Measurements from ENCODE around the gene KCTD16.

The KCTD16 gene

DNA sequence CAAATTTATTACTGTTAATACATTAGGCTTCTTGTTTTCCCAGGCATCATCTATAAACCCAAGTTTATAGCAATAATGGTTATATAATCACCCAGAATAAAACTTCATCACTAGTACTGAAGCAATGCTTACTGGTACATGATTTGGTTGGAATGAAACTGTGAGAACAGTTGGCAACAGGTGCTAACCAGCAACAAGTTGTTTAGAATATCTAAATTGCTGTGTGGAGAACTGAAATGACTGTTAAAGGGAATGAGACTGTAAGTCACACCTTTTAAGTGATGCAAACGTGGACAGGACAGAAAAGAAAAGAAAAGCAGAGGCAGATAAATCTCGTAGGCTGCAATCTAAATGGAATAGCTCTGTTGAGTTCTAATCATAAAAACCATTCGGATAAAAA, 2.7 kb upstream of the KCTD16 start:
- FAIRE-seq = no peak

- FAIRE-seq = no peak
Observed at GRCh38 chr5:144169904-144170275, 783 bp upstream of the KCTD16 start.

GRCh38 chr5:144173766-144174165, 3.1 kb downstream of the KCTD16 start:
- FAIRE-seq = no peak

GRCh38 chr5:144177548-144177947, 6.9 kb downstream of the KCTD16 start:
- no peak for FAIRE-seq

- no peak for FAIRE-seq
Observed at GRCh38 chr5:144179226-144179625, 8.6 kb downstream of the KCTD16 start.

DNA sequence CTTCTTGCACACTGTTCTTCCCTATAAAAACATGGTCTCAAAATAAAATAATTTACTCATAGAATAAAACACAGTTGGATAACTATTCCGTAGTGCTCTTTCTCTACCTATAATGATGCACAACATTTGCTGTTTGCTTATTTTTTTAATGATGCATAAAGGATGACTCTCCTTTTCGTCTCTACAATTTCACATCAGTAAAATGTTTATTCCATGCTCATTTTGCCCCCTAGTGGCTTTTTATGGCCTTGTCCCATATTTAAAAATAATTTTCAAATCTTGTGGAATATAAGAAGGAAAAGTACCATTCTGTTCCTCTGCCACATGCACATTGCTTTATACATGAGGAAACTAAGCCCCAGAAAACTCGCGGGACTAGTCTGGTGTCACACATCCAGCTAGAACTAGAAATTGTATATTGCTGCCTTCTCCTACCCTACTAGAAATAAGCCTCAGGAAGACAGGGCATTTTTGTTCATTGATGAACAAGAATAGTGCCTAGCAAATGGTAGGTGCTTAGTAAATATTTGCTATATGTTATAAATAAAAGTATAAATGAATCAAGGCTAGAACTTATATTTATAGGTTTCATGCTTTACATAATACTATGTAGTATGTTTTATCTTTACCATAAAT, 12.7 kb downstream of the KCTD16 start:
- peak; percentile 68 for FAIRE-seq

- no peak for FAIRE-seq
Observed at GRCh38 chr5:144187699-144188294, 17.1 kb downstream of the KCTD16 start.

GRCh38 chr5:144189800-144190429, 19.2 kb downstream of the KCTD16 start:
- FAIRE-seq = no peak

DNA sequence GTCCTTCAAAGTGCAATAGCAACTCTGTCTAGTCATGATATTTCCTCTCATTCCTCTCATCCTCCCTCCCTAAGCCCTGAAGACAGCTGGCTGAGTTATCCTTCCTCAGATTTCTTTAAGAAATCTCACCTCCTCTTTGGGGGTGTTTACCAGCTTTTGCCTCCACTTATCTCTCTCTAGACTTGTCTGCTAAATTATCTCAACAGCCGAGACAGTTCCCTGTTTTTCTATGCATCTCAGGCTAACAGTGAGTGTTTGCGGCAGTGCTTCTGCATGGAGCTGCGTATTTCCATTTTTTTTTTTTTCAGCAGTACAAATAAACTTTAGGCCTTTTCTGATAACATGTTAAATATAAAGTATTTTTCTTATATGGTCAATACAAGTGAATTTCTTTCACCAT, 20.9 kb downstream of the KCTD16 start:
- FAIRE-seq = no peak

GRCh38 chr5:144191998-144192397, 21.3 kb downstream of the KCTD16 start:
- FAIRE-seq = no peak

- no peak for FAIRE-seq
Observed at GRCh38 chr5:144192661-144193060, 22.0 kb downstream of the KCTD16 start.

- no peak for FAIRE-seq
Observed at GRCh38 chr5:144194144-144194543, 23.5 kb downstream of the KCTD16 start.

DNA sequence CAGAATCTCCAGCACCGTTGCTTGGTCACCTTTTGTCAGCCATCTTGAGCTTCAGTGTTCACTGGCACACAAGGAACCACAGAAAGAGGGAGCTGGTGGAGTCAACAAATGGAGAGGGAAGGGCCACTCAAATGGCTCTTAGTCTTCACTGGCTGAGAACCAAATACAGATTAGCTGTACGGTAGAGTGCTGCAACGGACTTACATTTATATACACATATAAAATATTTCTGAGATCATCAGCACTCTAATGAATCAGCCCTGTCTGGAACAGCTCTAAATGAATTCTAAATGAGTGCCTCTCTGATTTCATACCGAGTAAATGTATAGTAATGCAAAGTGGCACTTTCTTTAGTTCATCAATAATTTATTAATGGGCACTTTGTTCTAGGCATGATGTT, 24.8 kb downstream of the KCTD16 start:
- no peak for FAIRE-seq

- no peak for FAIRE-seq
Observed at GRCh38 chr5:144196612-144197011, 25.9 kb downstream of the KCTD16 start.

- FAIRE-seq = no peak
Observed at GRCh38 chr5:144198386-144198785, 27.7 kb downstream of the KCTD16 start.

DNA sequence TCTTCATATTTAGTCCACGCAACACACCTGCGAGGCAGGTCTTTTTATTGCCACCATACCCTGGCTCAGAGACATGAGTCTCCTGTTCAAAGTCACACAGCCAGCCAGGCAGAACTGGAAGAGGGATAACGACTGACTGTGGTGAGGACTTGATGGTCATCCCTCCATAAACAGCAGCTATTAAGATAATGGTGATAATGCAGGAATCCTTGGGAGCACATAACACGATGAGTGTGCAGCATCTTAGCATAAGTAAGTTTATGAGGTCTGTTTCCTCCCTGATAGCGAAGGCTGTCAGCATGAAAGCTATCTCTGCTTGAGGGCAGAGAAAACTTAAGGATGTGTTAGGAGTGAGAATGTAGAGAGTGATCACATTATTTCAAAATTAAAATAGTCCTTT, 30.9 kb downstream of the KCTD16 start:
- no peak for FAIRE-seq

DNA sequence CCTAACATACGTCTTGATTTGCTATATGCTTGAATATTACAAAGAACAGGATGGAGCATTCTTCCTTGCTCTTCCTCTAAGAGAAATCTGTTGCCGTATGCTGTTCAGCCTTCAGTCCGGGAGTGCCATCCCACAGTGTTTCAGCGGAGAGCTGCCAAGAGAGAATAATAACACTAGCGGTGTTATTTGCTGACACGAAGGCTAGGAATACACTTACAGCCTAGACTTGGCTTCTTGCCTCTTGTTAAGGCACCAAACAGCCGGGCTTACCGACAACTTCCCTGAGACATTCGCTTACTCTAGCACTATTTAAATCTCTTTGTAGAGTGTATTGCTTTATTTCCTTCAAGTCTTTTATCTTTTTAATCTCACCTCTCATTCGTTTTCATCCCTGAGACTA, 31.4 kb downstream of the KCTD16 start:
- FAIRE-seq = no peak

DNA sequence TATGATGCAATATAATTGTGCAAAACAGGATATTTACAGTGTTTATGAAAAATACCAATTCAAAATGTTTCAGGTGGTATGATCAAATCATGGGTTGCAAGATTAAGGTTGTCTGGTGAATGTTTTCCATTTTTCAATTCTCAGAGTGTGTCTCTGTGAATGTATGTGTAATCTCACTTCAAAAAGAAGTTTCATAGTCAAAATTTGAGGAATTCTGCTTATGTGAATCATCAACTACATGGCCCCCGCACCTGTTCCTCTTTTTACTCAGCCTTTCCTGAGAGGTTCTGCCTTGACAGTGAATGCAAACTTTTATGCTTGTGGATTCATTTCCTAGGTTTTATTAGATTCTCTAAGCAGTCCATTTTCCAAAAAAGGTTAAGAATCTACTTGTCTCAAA, 32.1 kb downstream of the KCTD16 start:
- no peak for FAIRE-seq

- peak; percentile 91 for FAIRE-seq
Observed at GRCh38 chr5:144203750-144204596, 33.3 kb downstream of the KCTD16 start.

GRCh38 chr5:144205141-144205551, 34.5 kb downstream of the KCTD16 start:
- FAIRE-seq = no peak

DNA sequence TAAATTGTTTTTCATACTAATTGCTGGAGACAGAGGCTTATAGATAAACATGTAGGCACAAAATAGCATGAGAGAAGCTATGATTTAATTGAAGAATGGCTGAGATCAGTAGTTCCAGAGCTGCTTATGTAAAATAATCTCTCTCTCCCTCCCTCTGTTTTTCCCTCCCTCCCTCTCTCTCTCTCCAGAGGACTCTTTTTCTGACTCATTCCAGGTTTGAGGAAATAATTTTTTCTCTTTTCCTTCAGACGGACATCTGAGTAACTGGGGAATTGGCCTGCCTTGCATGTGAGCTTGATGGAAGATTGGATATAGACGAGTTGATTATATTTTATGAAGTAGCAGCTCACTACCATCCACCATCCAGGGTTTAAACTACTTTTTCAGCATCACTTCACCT, 35.5 kb downstream of the KCTD16 start:
- FAIRE-seq = no peak

DNA sequence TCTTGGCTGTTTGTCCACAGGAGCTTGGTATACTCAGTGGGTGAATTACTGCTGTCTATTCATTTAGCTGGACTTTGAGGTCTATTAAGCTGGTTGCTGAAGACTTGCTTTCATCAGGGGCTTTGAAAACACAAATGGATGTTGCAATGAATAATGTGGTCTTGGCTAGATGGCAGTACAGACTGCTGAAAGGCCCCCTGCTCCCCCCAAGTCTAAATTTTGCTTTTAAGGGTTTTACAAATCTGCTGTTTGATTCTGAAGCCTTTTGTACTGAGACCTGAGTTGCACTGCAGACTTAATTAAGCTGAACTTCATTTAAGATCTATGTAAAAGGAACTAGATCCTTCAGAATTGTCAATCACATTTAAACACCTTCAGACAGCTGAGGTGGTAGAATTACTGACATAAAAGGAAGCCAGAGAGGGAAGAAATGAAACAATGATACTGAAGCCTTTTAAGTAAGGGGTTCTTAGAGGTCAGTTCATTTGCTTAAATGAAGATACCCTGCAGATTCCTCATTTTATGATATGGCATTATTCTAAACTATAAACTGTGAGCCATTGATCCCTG, 37.3 kb downstream of the KCTD16 start:
- FAIRE-seq = no peak

DNA sequence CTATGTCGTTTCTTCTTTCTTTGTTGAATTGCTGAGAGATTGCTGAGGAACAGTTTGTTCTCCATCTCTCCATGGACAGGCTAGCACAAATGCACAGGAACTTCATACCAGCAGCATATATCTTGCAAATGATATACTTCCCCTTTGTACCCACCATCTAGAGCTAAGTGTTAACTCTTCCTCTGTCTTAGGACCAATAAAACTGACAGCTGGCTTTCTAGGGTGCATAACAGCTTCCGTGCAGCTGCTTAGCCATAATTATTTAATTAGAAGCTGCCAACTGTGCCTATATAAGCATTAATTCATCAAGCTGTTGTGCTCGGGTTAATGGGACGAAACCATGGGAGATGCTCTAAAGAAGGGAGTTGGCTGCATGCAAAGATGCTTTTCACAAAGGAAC, 38.7 kb downstream of the KCTD16 start:
- no peak for FAIRE-seq
